CD4-positive, alpha-beta T cell treated with Interleukin-6 at 100 ng/mL for 8 hours (primary cell): Measurements from ENCODE around the gene GOLIM4.

ENCODE experiments used
- DNase-seq: peaks from one replicate; pipeline ENCODE4 v3.0.0-alpha.2; 2020; ENCODE audit warnings: mixed read lengths, low spot score

GOLIM4 gene

GRCh38 chr3:168100777-168101492, 5.2 kb upstream of the GOLIM4 start:
- DNase-seq = no peak

GRCh38 chr3:168097381-168097780, 1.7 kb upstream of the GOLIM4 start:
- no peak for DNase-seq

GRCh38 chr3:168096210-168096652, 507 bp upstream of the GOLIM4 start:
- DNase-seq = no peak

- no peak for DNase-seq
Measured at GRCh38 chr3:168094877-168095610, 680 bp downstream of the GOLIM4 start.

GRCh38 chr3:168094580-168094876, 1.2 kb downstream of the GOLIM4 start:
- no peak for DNase-seq

- DNase-seq = no peak
Measured at GRCh38 chr3:168093790-168094189, 1.9 kb downstream of the GOLIM4 start.

GRCh38 chr3:168093229-168093628, 2.5 kb downstream of the GOLIM4 start:
- DNase-seq = no peak

- no peak for DNase-seq
Measured at GRCh38 chr3:168091941-168092340, 3.8 kb downstream of the GOLIM4 start.

GRCh38 chr3:168091302-168091858, 4.3 kb downstream of the GOLIM4 start:
- DNase-seq = no peak

- no peak for DNase-seq
Measured at GRCh38 chr3:168090306-168091085, 5.2 kb downstream of the GOLIM4 start.

- no peak for DNase-seq
Measured at GRCh38 chr3:168089179-168089771, 6.4 kb downstream of the GOLIM4 start.

GRCh38 chr3:168088106-168088720, 7.5 kb downstream of the GOLIM4 start:
- DNase-seq = no peak

GRCh38 chr3:168087539-168087938, 8.2 kb downstream of the GOLIM4 start:
- DNase-seq = no peak

GRCh38 chr3:168086541-168087260, 9.0 kb downstream of the GOLIM4 start:
- DNase-seq = no peak

- no peak for DNase-seq
Measured at GRCh38 chr3:168085491-168086119, 10.1 kb downstream of the GOLIM4 start.

GRCh38 chr3:168083906-168084305, 11.8 kb downstream of the GOLIM4 start:
- no peak for DNase-seq

- DNase-seq = no peak
Measured at GRCh38 chr3:168081856-168082255, 13.9 kb downstream of the GOLIM4 start.

- DNase-seq = no peak
Measured at GRCh38 chr3:168081171-168081771, 14.5 kb downstream of the GOLIM4 start.

- no peak for DNase-seq
Measured at GRCh38 chr3:168080499-168081170, 15.1 kb downstream of the GOLIM4 start.

GRCh38 chr3:168080022-168080421, 15.7 kb downstream of the GOLIM4 start:
- DNase-seq = no peak
